NCI-H2107 treated with DMSO at 0.1 percent for 48 hours (cell line): ENCODE results near the gene PIK3R4.

Experiments
- DNase-seq: peaks from one replicate; lab custom pipeline; 2025; ENCODE audit not compliant: unreplicated experiment; lab: John Stamatoyannopoulos, UW

PIK3R4 gene

DNA sequence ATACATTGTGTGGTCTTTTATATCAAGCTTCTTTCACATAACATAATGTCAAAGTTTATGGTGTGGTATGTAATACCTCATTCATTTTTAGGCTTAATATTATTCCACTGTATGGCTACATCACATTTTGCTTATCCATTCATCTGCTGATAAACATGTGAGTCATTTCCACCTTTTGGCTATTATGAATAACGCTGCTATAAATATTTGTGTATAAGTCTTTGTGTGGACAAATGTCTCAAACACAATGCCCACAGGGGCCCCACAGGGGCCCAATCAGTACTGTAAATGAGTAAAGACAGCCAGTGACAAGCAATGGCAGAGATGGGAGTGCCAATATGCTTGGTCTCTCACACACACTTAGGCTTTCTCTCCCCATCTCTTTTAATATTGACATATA lies 54.2 kb downstream of the PIK3R4 start:
- DNase-seq, result no peak

DNA sequence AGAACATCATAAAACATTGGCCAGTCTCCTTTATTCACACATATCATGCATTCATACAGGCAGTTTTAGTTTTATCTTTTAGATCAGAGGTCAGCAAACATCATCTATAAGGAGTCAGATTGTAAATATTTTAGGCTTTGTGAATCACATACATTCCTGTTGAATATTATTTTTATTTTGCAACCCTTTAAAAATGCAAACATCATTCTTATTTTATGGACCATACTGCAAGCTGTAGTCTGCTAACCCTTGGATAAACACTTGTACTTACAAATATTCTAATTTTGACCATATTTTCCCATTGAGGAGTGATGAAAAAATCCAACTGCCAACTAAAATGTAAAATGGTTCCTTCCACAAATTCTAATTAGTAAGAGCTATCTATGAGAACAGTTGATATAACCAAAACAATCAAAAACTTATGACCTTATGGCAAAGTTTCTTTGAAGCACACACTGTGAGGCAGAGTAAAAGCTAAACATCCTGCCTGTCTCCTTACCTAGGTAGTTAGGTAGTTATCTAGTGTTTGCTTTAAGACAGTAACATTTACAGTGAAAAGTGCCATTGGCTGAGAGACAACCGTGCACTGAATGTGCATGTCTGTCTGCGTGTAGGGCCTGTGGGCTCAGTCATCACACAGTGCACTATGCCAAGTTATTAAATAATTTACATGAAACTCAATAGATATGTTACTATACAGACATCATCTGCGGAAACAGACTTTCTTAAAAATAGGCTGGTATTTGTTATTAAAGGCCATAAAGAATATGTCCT lies 57.7 kb downstream of the PIK3R4 start:
- no peak for DNase-seq

DNA sequence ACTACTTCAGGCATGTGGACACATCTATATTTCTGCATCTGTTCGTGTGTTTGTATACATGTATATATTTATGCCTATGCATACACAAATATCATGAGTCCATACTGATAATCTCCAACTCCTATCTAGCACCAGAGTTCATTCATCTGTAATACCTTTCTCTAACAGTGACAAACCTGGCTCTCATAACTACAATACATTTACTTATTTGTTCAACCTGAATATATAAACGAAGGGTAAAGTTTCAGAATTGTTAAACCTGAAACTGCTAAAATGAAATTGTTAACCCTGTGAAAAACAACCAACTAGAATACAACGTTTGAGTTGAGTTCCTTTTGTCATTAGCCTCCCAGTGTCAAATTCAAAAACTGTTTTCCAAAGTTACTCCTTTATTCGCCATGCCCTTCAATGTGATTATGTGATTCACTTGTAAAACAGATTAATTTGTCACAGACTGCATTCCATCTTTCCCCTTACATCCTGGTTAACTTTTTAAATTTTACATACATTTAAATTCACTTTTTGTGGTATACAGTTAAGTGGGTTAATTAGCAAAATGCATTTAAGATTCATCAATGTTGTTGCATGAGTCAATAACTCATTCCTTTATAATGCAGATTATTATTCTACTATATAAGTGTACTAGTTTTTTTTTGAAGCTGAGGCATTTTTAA lies 58.5 kb downstream of the PIK3R4 start:
- no peak for DNase-seq

GRCh38 chr3:130687327-130687726 lies 59.3 kb downstream of the PIK3R4 start:
- no peak for DNase-seq

- no peak for DNase-seq
Measured at GRCh38 chr3:130686833-130687232, 59.8 kb downstream of the PIK3R4 start.

DNA sequence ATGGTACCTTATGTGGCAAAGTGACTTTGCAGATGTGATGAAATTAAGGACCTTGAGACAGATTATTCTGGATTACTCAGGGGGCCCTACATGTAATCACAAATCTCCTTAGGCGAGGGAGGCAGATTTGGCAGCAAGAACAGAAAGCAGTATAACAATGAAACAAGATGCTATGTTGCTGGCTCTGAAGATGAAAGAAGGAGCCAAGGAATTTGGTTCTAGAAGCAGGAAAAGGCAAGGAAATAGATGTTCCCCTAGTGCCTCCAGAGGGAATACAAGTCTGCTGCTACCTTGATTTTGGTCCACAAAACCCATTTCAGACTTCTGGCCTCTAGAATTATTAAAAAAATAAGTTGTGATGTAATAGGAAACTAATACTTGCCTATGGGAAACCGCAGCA lies 64.5 kb downstream of the PIK3R4 start:
- no peak for DNase-seq

GRCh38 chr3:130679218-130679617 lies 67.4 kb downstream of the PIK3R4 start:
- no peak for DNase-seq

- DNase-seq, result no peak
Measured at GRCh38 chr3:130677343-130677742, 69.3 kb downstream of the PIK3R4 start.

GRCh38 chr3:130671545-130672312 lies 74.9 kb downstream of the PIK3R4 start:
- DNase-seq, result peak; percentile 87

DNA sequence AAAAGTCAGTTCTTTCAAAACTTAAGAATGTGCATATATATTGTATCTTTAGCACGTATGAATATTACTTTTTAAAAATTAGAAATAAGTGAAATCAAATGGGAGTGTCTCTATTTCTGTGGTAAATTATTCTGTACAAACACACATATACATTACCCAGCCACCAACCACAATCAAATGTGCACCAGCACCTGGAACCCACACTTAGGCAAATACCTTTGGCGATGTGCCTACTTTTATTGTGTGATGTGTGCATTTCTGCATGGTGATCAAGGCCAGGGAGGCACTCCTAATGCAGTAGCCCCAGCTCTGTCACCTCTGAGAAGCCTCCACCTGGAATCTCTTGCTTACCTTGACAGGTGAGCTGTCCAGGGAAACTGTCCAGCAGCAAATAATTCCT lies 76.9 kb downstream of the PIK3R4 start:
- DNase-seq, result peak; percentile 75

DNA sequence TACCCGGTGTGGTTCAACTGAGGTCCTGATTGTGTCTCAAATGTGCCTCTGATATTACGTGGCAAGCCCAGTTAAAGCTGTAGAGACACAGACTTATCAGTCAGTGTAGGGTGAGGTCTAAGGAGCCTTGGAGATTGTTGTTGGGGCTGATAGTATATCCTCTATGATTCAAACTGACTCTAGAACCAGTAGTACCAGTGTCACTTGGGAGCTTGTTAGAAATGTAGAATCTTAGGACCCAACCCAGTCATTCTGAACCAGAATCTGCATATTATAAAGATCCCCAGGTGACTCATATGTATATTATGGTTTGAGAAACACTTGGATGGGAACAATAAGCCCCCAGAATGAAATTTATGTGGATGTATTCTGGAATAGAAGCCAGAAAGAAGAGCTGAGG lies 83.5 kb downstream of the PIK3R4 start:
- no peak for DNase-seq

GRCh38 chr3:130662501-130662996 lies 84.1 kb downstream of the PIK3R4 start:
- no peak for DNase-seq

DNA sequence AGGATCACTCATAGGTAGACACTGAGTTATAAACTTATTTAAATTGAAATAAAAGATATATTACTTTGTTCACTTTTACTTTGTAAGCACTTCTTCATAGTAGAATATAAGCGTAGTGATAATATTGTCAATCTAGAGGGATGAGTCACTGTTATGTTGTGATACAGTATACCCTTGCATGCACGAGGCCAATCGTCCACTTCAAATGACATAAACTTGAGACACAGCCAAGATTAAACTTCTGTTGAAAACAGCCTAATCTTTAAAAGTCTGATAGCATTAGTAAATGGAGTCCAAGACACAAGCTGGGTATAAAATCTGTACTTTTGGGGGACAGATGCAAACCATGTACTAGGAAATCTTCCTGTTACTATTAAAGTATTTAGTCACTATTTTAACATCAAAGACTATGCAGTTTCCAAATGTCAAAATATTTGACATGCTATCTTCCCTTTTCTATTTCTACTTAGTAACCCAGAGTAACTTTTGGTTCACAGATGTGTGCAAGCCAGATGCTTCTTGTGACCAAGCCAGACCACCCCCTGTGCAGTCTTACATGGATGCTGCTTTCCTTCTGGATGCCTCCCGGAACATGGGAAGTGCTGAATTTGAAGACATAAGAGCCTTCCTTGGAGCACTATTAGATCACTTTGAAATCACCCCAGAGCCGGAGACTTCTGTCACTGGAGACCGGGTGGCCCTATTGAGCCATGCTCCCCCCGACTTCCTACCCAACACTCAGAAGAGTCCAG lies 85.3 kb downstream of the PIK3R4 start:
- no peak for DNase-seq

DNA sequence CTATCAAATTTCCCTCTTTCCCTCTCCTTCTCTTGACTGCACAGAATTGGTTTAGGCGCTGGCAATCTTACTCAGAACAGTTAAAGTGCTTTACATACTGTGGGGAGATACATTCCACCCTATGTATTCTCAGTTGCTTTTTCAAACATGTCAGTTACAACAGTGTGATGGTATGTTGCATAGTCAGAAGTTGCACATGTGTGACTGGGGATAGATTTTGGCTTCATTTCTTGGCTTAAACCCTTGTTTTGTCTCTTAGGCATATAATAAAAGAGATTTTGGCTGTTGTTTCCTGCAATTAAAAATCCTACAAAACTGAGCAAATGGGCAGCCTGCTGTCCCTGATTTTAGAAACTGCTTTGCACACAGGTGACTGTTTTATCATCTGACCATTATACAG lies 86.7 kb downstream of the PIK3R4 start:
- no peak for DNase-seq

- DNase-seq, result no peak
Measured at GRCh38 chr3:130658678-130659077, 88.0 kb downstream of the PIK3R4 start.

DNA sequence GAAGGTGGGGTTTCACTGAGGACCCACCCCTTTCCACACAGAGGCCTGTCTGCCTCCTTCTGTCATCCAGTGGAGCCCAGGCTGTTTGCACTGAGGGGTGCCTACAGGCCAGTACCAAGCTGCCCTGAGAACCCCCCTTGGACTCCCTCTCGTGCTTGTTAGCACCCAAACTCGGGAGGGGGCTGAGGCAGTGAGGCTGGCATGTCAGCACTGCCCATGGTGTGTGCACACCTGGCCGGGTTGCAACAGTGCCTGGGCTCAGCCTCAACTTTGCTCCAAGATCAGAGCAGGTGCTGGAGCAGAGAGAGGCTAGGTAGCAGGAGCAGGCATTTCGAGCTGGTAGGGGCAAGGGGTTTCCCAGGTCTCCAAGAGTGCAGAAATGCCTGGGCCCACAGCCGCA lies 90.0 kb downstream of the PIK3R4 start:
- no peak for DNase-seq

GRCh38 chr3:130654921-130655320 lies 91.7 kb downstream of the PIK3R4 start:
- no peak for DNase-seq

DNA sequence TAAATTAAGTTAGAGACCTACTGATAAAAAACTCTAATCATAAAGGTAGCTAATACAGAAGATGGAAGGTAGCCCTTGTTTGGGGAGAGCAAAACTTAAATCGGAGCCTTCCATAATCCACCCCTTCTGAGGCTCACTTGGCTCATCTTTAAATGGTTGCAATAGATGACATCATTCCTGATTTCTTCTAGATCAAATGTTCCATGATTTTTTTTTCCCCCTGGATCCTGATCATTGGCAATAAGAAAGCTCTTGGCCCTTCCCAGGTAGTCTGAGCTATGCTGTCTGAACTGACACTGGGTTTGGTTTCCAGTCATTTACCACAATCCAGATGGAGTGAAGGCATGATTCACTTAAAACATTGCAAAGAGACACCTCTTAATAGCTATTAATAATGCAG lies 92.5 kb downstream of the PIK3R4 start:
- DNase-seq, result no peak

- DNase-seq, result no peak
Measured at GRCh38 chr3:130649061-130649654, 97.5 kb downstream of the PIK3R4 start.

DNA sequence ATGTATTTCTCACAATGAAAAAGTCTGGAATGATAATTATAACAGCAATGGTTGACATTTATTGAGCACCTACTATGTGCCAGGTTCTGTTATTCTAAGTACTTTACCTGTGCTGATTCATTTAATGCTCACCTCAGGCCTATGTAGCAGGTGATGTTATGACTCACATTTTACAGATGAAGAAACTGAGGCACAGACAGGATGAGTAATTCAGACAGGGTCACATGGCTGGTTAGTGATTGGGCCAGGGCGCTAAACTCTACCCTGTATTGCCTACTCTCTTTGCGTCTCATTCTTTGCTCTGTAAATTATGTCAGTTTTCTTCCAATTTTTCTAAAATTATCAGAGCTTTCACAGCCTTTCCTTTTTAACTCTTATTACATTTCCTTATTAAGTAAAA lies 98.3 kb downstream of the PIK3R4 start:
- no peak for DNase-seq

- no peak for DNase-seq
Measured at GRCh38 chr3:130645261-130645660, 101.4 kb downstream of the PIK3R4 start.
